GM19395 (cell line): ENCODE measurements around the gene KPNA3.
A peak's percentile ranks its signal among the peaks of the same experiment; 100 is the strongest.
"Not testable (repeated sequence)": the region's sequence is repeated elsewhere in the genome, so short reads cannot be mapped to it uniquely, and the experiment has no call there.

Experiments
- ATAC-seq: cut with Tn5 transposase; IDR thresholded peaks from one replicate; pipeline ENCODE4 v1.9.1; 2021; ENCODE audit warnings: mild to moderate bottlenecking, moderate library complexity; ENCODE audit not compliant: unreplicated experiment

KPNA3 gene

DNA sequence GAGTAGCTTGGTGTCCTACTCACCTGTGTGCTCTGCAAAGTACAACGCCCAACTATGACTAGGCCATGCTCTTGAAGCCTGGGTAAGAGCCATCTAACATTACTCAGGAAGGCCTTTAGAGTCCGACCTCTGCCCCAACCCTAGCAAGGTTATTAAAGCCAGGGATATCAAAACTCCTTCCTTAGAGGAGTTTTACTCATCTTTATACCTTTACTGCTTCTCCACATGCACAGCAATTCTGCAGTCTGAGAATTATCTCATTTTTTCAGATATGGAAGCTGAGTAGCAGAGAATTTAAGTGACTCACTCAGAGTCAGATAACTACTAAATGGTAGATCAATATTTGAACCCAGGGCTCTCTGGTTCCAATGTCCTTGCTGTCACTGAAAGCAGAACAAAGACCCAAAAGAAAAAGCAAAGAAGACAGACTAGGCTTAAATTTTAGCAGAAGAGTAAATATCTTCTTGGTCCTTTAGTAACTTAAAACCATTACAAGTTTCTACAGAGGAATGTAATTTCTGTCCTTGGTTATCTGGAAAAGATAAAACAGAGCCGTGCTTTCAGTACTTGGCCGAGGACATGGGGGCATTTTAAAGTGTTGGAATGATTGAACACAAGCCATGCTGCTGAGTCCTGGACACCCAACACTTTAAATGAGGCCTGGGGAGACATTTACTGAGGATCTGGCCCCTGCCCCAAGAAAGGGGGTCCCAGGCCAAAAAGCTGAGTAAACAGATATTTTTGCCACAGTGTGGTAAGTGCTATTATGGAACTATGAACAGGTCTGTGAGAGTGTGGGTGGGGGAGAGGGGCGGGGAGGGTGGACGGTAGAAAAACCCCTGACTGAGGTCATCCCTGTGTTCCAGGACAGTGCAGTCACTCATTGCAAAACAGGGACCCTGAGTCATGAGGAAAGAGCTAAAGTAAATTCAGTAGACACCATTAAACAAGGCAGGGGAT, 18.4 kb upstream of the KPNA3 start:
- no peak for ATAC-seq

DNA sequence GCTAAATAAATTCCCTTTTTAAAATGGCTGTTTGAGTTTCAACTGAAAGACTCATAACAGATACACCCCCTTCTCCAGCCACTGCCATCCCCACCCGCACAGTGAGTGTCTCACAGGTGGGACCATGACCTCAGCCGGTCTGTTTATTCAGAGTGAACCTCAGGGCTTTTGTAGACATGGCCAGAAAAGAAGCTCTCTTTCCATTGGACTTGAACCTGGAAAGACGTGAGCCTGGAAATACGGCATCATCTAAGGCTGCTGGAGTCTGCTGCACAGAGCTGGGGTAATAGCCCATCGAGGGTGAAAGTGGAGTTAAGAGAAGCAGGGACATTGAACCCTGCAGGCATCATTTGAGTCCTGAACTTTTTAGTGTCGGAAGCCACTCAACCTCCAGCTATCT, 15.2 kb upstream of the KPNA3 start:
- no peak for ATAC-seq

DNA sequence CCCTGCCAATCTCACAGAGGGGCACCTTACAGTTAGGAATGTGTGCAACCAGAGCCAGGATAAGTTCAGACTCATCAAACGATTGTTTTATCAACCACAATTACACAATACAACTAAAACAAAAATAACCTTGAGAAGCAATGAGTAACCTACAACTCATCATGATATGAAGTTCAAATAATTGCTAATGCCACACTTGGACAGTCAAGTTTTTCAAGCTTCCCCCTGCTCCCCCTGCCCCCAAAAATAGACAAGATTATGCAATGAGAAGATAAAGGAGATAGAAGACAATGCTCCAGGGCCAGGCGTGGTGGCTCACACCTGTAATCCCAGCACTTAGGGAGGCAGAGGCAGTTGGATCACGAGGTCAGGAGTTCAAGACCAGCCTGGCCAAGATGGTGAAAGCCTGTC, 13.6 kb upstream of the KPNA3 start:
- ATAC-seq = no peak

DNA sequence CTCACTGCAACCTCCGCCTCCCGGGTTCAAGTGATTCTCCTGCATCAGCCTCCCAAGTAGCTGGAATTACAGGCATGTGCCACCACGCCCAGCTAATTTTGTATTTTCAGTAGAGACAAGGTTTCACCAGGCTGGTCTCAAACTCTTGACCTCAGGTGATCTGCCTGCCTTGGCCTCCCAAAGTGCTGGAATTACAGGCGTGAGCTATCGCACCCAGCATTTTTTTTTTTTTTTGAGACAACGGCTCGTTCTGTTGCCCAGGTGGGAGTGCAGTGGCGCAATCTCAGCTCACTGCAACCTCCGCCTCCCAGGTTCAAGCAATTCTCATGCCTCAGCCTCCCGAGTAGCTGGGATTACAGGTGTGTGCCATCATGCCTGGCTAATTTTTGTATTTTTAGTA, 10.6 kb upstream of the KPNA3 start:
- ATAC-seq = not testable (repeated sequence)

DNA sequence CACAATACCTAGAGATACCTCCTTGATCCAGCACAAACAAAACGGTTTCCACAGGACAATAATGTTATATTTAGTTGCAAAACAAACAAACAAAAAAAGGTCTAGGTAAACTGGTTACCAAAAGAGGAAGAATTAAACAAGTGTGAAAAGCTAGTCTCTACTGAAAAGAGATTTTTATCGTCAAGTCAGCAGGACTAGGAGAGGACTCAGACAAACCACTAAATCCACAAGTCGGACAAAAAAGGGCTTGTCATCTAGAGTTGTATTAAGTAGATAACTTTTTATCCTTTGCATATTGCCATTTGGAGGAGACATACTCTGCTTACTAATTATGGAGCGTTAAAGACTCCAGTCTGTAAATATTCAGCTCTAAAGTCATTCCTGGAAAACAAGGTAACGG, 9.9 kb upstream of the KPNA3 start:
- ATAC-seq = no peak

DNA sequence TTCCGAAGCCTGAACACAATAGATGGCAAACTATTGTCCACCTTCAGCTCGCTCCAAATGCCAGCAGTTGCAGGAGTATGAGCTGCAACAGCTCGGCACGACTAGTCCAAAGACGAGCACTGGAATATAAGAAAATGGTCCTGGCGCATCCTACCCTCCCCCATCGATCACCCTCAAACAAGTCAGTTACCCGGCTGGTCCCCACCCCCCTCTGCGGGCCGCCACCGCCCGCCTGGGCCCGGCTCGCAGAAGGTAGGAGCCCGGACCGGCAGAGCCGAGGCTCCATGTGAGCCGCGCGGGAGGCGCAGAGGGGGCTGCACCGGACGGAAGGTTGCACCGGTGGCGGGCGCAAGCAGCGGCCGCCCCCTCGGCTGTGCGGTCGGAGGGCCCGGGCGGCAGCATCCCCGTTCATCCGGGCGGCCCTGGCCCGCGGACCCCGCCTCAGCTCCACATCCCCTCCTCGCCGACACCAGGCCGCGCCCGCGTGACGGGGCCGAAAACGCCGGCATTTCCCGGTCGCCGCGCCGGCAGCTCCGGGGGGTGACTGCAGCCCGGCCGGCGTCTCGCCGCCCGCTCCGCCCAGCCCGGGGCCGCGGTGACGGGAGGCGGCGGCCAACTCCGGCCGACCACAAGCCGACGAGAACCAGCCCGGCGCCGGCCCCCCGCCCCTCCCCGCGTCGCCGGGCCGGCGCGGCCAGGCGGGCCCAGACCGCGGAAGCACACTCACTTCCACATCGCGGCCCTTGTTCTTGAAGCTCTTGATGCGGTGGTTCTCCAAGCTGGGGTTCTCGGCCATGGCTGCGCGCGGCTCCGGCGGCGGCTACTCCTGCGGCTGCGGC, 552 bp downstream of the KPNA3 start:
- peak; percentile 31 for ATAC-seq

DNA sequence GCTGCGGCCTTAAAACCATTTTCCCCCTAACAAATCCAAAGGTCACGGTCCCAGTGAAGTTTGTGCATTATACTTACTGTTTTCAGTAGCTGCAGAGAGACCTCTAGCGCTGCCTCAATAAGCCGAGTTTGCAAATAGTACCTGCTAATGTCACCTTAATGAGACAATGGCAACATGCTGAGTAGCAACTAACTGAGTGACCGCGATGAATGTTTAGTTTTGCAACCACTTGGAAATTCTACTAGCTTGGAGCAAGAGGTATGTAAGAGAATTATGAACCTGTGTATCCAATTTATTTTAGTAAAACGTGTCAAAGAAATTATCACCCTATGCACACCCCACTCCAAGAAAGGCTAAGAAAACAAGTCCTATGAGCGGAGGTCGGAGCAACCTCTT, 1.2 kb downstream of the KPNA3 start:
- ATAC-seq = no peak

DNA sequence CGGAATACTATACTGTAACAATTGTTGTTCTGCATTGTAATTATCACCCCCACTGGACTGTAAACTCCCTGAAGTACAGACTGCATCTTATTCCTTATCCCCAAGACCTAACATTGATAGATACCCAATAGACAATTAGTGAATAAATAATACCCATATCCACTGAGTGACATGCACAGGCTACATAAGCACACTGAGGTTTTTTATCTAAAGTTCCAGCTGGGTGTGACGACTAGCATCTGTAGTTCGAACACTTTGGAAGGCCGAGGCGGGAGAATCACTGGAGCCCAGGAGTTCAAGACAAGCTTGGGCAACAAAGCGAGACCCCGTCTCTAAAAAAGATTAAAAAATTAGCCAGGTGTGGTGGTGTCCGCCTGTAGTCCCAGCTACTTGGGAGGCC, 2.5 kb downstream of the KPNA3 start:
- ATAC-seq = no peak

DNA sequence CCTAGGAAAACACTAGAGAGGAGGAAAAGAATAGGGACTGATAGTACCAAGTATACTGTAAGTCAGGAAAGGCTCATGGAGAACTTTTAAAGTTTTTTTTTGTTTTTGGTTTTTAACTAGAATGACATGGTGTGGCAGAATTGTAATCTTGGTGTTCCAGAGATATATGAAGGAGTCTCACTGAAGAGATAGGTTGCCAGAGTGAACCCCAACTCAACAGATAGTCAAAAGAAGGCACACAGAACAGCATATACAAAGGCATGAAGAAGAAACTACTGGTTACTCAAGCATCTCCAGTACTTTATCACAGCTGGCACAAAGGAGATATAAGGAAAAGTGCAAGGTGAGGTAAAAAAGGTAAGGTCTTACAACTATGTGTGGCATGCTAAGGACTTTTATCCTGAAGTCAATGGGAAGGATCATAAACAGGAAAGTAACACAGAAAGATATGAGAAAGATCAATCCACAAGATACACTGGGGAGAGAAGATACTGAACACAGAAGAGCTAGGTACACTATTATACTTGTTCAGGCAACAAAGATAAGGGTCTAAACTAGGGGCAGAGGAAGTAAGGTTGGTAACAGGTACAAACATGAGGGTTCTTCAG, 6.0 kb downstream of the KPNA3 start:
- ATAC-seq = no peak

DNA sequence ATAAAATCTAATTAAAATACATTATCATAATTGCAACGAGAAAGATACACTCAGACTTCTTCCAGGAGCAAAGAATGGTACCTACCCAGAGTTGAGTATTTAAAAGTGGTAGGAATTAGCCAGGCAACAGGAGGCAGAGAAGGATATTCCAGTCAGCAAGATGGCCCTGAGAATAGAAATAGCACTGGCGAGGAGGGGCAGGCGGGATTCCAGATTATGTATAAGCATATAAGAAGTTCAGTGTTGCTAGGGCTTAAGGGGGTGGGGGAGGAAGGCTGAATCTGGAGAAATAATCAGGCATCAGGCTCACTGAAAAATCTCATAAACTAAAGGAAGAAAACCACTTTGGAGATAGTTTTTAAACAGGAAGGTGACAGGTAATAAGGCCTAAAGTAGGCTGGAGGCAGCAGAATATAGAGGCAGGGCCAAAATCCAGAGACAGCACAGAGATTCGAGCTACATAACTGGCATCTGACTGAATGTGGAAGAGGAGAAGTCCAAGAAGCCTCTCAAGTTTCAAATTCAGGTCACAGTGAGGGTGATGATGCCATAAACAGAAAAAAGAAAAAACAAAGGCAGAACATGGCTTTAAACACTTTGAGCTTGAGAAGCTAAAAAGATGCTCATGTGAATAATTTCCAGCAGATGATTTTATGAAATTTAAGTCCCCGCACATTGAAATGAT, 7.5 kb downstream of the KPNA3 start:
- no peak for ATAC-seq

DNA sequence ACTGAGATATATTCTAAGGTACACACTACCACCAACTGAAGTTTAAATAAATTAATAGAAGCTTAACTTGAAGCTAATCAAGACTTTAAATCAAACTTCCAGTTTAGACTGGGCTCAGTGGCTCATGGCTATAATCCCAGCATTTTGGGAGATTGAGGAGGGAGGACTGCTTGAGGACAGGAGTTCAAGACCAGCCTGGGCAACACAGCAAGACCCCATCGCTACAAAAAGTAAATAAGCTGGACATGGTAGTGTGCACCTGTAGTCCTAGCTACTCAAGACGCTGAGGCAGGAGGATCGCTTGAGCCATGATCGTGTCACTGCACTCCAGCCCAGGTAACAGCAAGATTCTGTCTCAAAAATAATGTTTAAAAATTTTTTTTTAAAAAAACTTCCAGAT, 8.6 kb downstream of the KPNA3 start:
- no peak for ATAC-seq

DNA sequence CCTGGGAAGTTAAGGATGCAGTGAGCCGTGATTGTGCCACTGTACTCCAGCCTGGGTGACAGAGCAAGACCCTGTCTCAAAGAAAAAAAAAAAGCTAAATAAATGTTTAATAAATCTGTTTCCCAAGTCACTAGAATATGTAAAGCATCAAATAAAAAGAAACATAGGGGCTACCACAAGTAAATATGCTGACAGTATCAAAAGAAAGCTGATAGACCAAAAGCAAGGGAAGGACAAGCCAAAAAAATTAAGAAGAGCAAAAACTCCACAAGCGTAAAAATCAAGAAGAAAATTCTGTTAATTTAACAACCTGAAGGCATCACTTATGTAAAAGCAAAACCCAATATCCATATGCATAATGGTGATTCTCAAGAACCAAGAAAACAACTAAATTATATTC, 9.7 kb downstream of the KPNA3 start:
- no peak for ATAC-seq

DNA sequence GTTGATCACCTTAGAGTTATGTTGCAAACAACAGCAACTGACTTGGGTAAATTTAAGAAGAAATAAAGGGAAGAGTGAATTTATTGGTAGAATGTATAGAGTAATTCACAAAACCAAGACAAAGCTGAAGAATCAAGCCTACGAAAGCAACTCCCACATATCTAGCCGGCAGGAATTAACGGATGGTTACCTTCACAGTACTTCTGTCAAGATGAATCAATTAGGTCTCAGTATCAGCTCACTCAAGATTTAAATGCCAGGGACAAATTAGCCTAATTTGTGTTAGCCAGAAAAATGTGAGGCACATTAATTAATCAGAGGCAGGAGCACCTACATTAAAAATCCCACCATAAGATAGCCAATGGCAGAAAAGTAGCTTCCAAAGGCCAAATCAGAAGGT, 10.7 kb downstream of the KPNA3 start:
- no peak for ATAC-seq

DNA sequence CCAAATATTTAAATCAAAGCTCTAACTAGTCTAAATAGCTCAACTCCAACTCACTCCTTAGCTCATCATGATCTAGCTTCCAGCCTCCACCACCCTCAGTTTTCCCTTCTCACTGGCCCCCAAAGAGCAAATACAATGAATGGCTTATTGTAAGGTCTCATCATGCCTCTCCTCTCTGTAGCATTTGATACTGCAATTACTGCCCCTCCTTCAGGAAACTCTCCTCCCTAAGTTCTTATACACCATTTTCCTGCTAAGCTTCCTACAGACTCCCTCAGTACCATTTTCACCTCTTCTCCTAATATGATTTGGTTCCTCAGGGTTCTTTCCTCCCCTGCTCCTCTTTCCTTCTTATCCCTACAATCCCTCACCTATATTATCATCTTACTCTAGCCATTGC, 12.8 kb downstream of the KPNA3 start:
- no peak for ATAC-seq

DNA sequence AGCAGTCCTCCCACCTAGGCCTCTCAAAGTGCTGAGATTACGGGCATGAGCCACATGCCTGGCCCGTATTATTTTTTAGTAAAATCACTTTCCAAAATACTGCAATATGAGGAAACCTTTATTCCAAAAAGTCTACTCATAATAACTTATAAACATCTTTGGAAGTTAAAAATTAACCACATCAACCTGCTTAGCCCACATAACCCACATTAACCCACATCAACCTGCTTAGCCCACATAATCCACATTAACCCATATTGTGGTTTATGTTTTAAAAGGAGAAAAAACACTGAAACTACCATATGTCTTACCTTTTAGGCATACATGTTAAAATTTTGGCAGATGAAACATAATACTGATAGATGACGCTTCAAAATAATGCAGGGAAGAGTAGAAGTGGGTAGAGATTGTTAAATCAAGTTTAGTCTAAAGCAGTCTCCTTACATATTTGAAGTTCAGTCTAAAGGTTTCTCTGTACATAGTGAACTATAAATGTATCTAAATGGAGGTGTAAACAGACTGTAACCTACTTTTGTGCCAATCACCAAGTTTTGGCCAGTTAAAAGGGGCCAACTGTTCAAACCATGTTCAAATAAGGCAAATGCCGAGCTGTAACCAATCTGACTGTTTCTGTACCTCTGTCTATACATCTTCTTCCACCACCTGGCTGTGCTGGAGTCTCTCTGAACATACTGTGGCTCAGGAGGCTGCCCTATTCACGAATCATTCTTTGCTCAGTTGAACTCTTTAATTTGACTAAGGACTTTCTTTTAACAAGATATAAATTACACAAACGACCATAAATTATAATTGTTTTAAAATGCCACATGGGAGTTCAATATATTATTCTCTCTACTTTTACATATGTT, 14.5 kb downstream of the KPNA3 start:
- no peak for ATAC-seq

DNA sequence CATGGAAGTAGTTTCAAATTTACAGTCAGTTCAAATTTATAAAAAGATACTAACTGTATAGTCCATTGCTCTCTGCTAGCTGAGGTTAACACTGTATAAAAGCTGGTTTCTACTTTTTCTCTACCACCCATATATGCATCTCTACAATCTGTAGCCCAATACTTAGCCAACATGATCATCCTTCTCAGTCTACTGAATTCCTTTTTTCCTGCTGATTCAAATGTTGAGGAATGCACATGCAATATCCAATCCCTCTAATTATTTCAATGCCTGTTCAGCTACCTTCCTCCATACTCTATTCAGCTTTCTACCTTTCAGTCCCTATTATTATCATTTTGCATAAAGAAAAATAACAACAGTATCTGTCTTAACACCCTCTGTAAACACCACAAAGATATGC, 15.6 kb downstream of the KPNA3 start:
- no peak for ATAC-seq

DNA sequence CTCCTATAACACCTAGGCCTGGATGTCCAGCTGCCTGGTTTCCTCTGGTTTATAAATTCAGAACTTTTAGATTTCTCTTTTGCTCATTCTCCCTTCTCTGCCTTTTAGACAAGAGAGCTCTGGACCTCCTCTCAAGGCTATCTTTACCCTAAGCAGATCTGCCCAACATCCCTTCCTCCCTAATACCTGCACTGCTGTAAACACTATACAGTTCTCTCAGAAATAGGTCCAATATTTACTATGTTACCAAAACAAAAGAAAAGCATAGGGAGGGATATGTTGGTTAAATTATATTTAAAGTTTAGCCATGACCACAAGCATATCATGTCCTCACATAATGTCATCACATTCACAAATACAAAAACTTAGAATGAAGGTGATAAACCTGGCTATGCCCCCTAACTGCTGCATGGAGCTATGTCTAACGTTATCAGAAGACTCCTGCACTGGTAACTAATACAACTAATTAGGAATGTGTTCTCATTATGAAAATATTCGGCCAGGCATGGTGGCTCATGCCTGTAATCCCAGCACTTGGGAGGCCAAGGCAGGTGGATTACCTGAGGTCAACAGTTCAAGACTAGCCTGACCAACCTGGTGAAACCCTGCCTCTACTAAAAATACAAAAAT, 18.0 kb downstream of the KPNA3 start:
- no peak for ATAC-seq

DNA sequence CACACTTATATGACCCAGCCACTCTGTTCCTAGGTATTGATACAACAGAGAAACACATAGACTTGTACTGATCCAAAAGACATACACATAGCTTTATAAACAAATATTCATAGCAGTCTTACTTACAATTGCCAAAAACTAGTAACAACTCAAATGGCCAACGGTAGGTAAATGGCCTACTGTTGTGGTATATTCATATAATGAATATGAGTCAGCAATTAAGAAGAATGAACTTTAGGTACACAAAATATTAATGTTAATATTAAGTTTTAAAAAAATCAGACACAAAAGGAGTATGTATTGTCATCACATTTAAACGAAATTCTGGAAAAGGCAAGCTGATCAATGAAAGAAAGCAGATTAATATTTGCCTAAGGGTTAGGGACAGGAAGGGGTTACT, 19.7 kb downstream of the KPNA3 start:
- no peak for ATAC-seq

DNA sequence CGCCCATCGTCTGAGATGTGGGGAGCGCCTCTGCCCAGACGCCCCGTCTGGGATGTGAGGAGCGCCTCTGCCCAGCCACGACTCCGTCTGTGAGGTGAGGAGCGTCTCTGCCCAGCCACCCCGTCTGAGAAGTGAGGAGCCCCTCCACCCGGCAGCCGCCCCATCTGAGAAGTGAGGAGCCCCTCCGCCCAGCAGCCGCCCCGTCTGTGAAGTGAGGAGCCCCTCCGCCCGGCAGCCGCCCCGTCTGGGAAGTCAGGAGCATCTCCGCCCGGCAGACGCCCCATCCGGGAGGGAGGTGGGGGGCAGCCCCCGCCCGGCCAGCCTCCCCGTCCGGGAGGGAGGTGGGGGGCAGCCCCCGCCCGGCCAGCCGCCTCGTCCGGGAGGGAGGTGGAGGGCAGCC, 30.7 kb downstream of the KPNA3 start:
- not testable (repeated sequence) for ATAC-seq

DNA sequence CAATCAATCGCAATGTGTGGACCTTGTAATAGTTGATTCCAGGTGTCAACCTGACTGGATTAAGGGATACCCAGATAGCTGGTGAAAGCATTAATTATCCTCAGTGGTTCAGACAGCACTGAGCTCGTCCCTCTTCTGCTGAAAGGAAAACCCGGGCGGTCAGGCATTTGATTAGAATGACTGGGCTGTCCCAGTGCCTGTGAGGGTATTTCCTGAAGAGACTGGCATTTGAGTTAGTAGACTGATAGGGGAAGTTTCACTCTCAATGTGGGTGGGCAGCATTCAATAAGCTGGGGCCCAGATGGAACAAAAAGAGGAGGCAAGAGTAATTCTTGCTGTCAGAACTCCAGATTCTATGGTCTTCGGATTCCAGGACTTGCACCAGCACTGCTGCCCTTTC, 31.9 kb downstream of the KPNA3 start:
- ATAC-seq = no peak
